IPS-20b (cell line): ENCODE results near the gene BAMBI.
"Not testable (repeated sequence)": the region's sequence is repeated elsewhere in the genome, so short reads cannot be mapped to it uniquely, and the experiment has no call there.

ENCODE experiments used
- H3K27ac ChIP-seq: one replicate; pipeline ENCODE4 v1.5.1; 2013; ENCODE audit warnings: low read length
- H3K27me3 ChIP-seq: 2 replicates; pipeline ENCODE4 v1.6.1; 2013; ENCODE audit warnings: mild to moderate bottlenecking, low read length, inconsistent platforms; ENCODE audit not compliant: insufficient read depth
- H3K36me3 ChIP-seq: 2 replicates; pipeline ENCODE4 v1.6.1; 2013; ENCODE audit warnings: low read depth, mild to moderate bottlenecking, inconsistent platforms, low read length, moderate library complexity; ENCODE audit not compliant: insufficient read depth
- H3K4me1 ChIP-seq: 2 replicates; pipeline ENCODE4 v1.6.1; 2013; ENCODE audit warnings: mild to moderate bottlenecking, control low read depth, inconsistent platforms, low read length, moderate library complexity; ENCODE audit not compliant: insufficient read depth
- H3K4me3 ChIP-seq: 2 replicates; pipeline ENCODE4 v1.5.1; 2013; ENCODE audit warnings: mild to moderate bottlenecking, low read length, inconsistent platforms
- H3K9ac ChIP-seq: 2 replicates; pipeline ENCODE4 v1.6.1; 2013; ENCODE audit warnings: low read depth, mild to moderate bottlenecking, inconsistent platforms, low read length, moderate library complexity
- H3K9me3 ChIP-seq: 2 replicates; pipeline ENCODE4 v1.6.1; 2013; ENCODE audit warnings: mild to moderate bottlenecking, low read depth, low read length, inconsistent platforms; ENCODE audit not compliant: insufficient read depth

BAMBI gene

GRCh38 chr10:28658824-28659223 is 18.5 kb upstream of the BAMBI start:
- not testable (repeated sequence) for H3K9ac ChIP-seq, H3K4me1 ChIP-seq, H3K4me3 ChIP-seq, H3K27ac ChIP-seq, H3K36me3 ChIP-seq, H3K9me3 ChIP-seq, H3K27me3 ChIP-seq

- Histone ChIP-seq H3K27me3 (no peaks in the 10 kb centered on the region), H3K9ac (no peak overlapping the region), H3K9me3 (no peaks in the 10 kb centered on the region), H3K4me3 (no peak overlapping the region), H3K36me3 (no peaks in the 10 kb centered on the region), H3K27ac (no peak overlapping the region), H3K4me1 (no peaks in the 10 kb centered on the region)
Observed at GRCh38 chr10:28661035-28661434, 16.3 kb upstream of the BAMBI start.

DNA sequence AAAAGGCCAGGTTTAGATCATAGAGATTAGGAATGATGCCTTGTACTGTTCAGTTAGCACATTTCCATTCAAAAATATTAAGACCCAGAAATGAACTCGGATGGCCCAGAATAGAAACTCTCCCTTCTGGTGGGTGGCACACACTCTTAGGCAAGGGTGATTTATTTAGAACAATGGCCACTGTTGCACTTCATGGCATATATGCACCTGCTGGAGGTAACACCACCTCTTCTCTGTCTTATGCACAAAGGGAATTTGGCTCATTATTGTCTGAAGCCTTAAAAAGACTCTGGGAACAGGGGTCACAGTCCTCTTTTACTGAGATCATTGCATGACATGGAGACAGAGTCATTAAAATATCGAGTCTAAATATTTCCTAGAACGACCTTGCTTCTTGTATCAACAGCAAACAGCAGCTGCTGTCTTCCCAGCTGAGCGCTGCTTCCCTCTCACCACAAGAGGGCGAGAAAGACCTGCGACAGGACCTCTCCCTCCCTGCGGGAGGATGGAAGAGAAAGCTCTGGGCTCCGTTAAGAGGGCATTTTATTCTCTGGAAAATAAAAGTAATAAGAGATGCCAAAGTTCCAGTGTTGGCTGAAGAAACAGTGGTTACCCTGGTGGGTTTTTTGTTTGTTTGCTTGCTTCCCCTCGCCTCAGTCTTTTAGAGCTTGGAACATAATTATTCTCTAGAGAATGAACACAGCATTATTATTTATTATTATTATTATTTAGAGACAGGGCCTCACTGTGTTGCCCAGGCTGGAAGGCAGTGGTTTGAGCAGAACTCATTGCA is 13.5 kb upstream of the BAMBI start:
- Histone ChIP-seq H3K4me3 (no peak overlapping the region), H3K4me1 (no peaks in the 10 kb centered on the region), H3K36me3 (no peaks in the 10 kb centered on the region), H3K27ac (no peak overlapping the region), H3K9ac (no peak overlapping the region), H3K27me3 (peaks cover 27% of the 10 kb centered on the region), H3K9me3 (no peaks in the 10 kb centered on the region)

GRCh38 chr10:28664369-28664740 is 13.0 kb upstream of the BAMBI start:
- H3K4me3 ChIP-seq = no peak overlapping the region
- H3K9me3 ChIP-seq = no peaks in the 10 kb centered on the region
- H3K9ac ChIP-seq = no peak overlapping the region
- peaks cover 32% of the 10 kb centered on the region for H3K27me3 ChIP-seq
- no peak overlapping the region for H3K27ac ChIP-seq
- H3K4me1 ChIP-seq = no peaks in the 10 kb centered on the region
- no peaks in the 10 kb centered on the region for H3K36me3 ChIP-seq

DNA sequence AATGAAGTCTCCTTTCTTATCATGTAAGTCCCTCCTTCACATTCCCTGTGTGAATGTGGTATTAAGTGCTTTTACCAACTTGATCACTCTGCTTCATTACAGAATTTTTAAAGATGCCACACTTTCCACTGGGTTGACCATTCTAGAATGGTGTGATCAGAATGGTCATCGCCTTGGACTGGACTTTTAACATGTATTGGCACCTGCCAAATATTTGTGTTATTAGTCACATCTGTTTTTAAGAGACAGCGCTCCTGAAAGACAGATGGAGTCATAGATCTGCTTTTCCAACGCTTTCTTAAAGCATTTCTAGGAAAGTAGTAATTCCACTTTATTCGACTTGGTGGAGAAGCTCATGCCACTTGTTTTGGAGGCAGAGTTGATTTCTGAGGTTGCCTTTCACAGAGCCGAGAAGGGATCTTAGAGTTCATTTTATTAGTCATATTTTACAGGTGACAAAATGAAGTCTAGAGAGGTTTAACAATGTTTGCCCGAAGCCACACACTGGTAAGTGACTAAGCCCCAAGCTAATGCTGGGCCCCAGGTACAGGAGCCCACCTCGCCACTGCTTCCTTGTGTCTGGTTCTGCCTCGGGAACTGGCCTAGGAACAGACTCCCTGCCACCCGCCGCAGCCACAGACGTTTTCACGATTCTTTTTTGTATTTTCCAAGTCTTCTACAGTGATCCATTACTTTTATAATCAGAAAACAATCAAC is 10.4 kb upstream of the BAMBI start:
- Histone ChIP-seq H3K9me3 (no peaks in the 10 kb centered on the region), H3K36me3 (no peaks in the 10 kb centered on the region), H3K27ac (no peak overlapping the region), H3K9ac (no peak overlapping the region), H3K4me3 (no peak overlapping the region), H3K27me3 (peaks cover 51% of the 10 kb centered on the region), H3K4me1 (no peaks in the 10 kb centered on the region)

DNA sequence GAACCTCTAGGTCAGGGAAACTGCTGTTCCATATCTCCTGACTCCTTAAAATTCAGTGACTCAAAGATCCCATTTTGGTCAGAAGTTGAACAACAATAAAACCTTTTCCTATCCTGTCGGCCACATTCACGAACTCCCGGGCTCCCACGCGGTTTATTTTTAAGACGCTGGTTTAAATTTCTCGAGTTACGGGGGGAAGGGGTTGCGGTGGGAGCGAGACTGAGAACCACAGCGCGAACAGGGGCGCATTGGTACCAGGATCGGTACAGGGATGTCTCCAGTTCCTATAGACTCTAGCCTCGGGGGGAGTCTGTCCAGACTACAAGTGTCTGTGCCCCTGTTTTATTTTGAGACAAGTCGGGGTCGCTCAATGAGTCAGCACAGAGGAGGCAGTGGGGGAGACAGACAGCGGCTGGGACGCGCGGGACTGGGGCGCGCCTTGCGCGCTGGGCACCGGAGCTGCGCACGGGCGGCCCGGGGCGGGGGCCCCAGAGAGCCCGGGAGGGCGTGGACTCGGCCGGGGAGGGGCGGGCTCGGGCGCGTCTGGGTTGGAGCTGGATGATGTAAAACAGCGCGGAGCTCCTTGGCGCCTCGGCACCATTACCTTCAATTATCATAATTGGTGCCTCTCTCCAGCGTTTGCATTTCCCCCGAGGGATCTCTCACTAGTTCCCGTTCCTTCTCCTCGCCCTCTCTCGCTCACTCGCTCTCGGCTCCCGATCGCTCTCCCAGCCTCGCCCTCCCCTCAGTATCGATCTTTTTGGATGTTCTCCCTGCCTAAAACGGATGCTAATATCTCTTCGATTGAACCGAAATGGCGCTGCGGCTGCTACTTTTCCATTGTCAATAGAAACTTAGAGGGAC is 8.7 kb upstream of the BAMBI start:
- H3K9ac ChIP-seq = peak overlapping the region; percentile 71; the same call in 1 of the 2 replicates
- no peaks in the 10 kb centered on the region for H3K9me3 ChIP-seq
- H3K4me1 ChIP-seq = no peaks in the 10 kb centered on the region
- peak overlapping the region; percentile 78 for H3K4me3 ChIP-seq
- peaks cover 51% of the 10 kb centered on the region for H3K27me3 ChIP-seq
- H3K36me3 ChIP-seq = no peaks in the 10 kb centered on the region
- no peak overlapping the region for H3K27ac ChIP-seq

GRCh38 chr10:28669227-28670173 is 7.8 kb upstream of the BAMBI start:
- peaks cover 51% of the 10 kb centered on the region for H3K27me3 ChIP-seq
- H3K4me1 ChIP-seq = no peaks in the 10 kb centered on the region
- peak overlapping the region; percentile 71; the same call in 1 of the 2 replicates for H3K9ac ChIP-seq
- no peaks in the 10 kb centered on the region for H3K36me3 ChIP-seq
- H3K4me3 ChIP-seq = peak overlapping the region; percentile 78
- no peak overlapping the region for H3K27ac ChIP-seq
- H3K9me3 ChIP-seq = no peaks in the 10 kb centered on the region

- Histone ChIP-seq H3K9ac (no peak overlapping the region), H3K4me3 (no peak overlapping the region), H3K27ac (no peak overlapping the region), H3K9me3 (no peaks in the 10 kb centered on the region), H3K4me1 (peaks cover 10% of the 10 kb centered on the region; the same call in 1 of the 2 replicates), H3K27me3 (peaks cover 48% of the 10 kb centered on the region), H3K36me3 (no peaks in the 10 kb centered on the region)
Observed at GRCh38 chr10:28674782-28675181, 2.5 kb upstream of the BAMBI start.

- Histone ChIP-seq H3K9me3 (no peaks in the 10 kb centered on the region), H3K27me3 (peaks cover 44% of the 10 kb centered on the region; the same call in 1 of the 2 replicates), H3K27ac (no peak overlapping the region), H3K4me1 (peaks cover 26% of the 10 kb centered on the region; the same call in 1 of the 2 replicates), H3K4me3 (peak overlapping the region; percentile 64), H3K9ac (peak overlapping the region; percentile 54; the same call in 1 of the 2 replicates), H3K36me3 (peaks cover 6% of the 10 kb centered on the region)
Observed at GRCh38 chr10:28676326-28676967, 874 bp upstream of the BAMBI start.

DNA sequence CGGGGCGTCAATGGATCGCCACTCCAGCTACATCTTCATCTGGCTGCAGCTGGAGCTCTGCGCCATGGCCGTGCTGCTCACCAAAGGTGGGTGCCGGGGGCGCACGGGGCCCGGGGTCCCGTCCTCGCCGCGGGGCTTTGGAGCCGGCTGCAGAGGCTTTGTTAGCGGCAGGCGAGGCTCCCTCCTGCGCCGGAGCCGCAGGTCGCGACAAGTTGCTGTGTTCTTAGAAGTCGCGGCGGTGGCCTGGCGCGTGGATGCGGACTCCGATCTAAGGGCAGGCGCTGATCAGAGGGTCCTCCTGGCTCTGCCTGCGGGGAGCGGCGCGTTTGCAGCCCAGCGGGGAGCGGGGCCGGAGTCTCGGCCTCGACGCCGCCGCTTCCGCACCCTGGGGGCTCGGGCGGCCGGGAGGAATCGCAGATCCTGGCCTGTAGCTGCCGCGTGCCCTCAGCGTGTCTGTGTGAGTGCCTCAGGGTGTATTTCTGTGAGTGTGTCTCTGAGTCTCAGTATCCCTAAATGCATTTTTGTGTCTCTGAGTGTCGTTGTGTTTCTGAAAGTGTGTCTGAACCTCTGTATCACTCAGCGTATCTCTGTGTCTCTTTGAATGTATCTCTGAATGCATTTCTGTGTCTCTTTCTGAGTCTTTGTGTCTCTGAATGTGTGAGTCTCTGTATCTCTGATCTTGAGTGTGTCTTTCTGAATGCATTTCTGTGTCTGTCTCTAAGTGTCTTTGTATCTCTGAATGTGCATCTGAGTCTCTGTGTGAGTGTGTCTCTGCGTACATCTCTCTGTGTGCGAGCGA is 766 bp downstream of the BAMBI start:
- peaks cover 22% of the 10 kb centered on the region for H3K36me3 ChIP-seq
- no peak overlapping the region for H3K27ac ChIP-seq
- peak overlapping the region; percentile 66 for H3K9ac ChIP-seq
- H3K27me3 ChIP-seq = peaks cover 43% of the 10 kb centered on the region; the same call in 1 of the 2 replicates
- H3K4me1 ChIP-seq = peaks cover 30% of the 10 kb centered on the region; the same call in 1 of the 2 replicates
- no peaks in the 10 kb centered on the region for H3K9me3 ChIP-seq
- peak overlapping the region; percentile 79 for H3K4me3 ChIP-seq
